Measurements from ENCODE around the gene CYP4F11.
A peak's percentile ranks its signal among the peaks of the same experiment; 100 is the strongest.
"Not testable (repeated sequence)": the region's sequence is repeated elsewhere in the genome, so short reads cannot be mapped to it uniquely, and the experiment has no call there.

Gene CYP4F11

DNA sequence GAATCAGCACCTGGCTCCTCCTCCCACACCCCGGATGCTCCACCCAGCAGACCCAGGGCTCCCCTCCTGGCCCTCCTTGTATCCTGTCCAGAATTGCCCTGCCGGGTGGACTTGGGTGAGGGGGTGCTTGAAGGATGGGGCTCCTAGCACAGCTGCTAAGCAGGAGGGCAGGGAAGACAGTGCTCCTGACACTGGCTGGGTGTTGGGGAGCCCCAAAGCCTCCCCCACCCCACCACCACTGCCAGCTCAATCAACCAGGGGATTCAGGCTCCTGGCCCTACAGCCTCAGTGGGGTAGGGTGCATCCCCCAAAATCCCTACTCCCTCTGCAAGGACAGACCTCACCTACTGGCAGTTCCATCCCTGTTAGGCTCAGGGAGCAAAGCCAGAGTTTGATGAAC lies 2.6 kb upstream of the CYP4F11 start:
- Mint-ChIP-seq H3K4me1 (peaks cover 7% of the 10 kb centered on the region), H3K9me3 (peaks cover 0 to 3% of the 10 kb centered on the region in 2 donors), H3K27me3 (peaks cover 10% of the 10 kb centered on the region), H3K27ac (no peak overlapping the region), H3K4me3 (no peak overlapping the region)
- ATAC-seq: no peak
- no peak for DNase-seq

DNA sequence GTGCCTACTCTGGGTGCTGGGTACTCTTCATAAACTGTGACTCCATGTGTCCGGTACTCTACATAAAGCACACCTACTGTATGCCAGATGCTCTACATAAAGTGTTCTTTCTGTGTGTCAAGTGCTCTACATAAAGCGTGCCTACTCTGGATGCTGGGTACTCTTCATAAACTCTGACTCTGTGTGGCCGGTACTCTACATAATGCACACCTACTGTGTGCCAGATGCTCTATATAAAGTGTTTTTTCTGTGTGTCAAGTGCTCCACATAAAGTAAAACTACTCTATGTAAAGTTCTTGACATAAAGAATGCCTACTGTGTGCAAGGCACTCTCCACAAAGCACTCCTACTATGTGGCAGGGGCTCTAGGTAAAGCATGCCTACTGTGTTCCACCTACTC lies 1.8 kb upstream of the CYP4F11 start:
- Mint-ChIP-seq H3K4me3 (no peak overlapping the region), H3K4me1 (peaks cover 7% of the 10 kb centered on the region), H3K27me3 (peaks cover 13% of the 10 kb centered on the region), H3K27ac (no peak overlapping the region), H3K9me3 (peaks cover 4 to 5% of the 10 kb centered on the region in 2 donors)
- no peak for ATAC-seq
- no peak for DNase-seq

DNA sequence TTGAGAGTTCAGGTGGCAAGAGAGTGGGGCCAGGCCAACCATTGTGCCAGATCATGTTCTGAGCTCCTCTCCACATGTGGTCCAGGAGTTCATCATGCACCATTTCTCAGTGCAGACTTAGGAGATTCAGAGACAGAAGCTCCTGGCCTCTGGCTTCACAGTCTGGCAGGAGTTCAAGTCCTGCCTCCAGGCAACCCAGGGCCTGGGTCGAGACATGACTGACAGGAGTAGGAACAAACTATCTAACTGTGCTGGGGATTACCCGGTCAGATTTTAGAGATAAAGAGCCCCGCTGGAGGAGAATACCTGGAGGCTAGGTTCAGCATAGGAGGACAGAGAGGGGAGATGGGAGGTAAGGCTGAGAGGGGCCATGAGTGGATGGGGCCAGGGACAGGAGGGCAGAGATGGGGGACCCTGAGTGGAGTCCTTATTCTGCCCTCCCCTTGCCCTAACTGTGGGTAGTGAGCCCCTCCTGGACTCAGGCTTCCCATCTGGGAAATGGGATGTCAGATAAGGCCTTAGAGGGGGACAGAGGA lies 906 bp upstream of the CYP4F11 start:
- Mint-ChIP-seq H3K27me3 (peaks cover 12% of the 10 kb centered on the region), H3K4me3 (no peak overlapping the region), H3K9me3 (peaks cover 9 to 12% of the 10 kb centered on the region in 2 donors), H3K27ac (peak overlapping the region in 1 of 2 donors; percentile 8), H3K4me1 (peaks cover 7% of the 10 kb centered on the region)
- ATAC-seq (no peak), DNase-seq (no peak)

DNA sequence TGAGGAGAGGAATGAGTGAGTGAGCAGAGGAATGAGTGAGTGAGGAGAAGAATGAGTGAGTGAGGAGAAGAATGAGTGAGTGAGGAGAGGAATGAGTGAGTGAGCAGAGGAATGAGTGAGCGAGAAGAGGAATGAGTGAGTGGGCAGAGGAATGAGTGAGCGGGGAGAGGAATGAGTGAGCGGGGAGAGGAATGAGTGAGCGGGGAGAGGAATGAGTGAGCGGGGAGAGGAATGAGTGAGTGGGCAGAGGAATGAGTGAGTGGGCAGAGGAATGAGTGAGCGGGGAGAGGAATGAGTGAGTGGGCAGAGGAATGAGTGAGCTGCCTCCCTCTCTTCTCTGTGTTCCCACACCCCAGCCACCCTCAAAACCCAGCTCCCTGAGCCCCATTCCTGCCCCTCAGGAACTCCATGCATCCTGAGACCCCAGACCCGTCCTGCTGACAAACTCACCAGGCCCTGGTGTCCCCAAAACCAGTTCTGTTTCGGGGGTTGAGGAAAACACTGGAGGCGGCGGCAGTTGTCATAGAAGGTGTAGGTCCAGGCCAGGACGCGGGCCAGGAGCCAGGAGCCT lies 483 bp downstream of the CYP4F11 start:
- H3K27me3 Mint-ChIP-seq: peaks cover 26% of the 10 kb centered on the region
- not testable (repeated sequence) for H3K27ac Mint-ChIP-seq, ATAC-seq, H3K4me1 Mint-ChIP-seq, H3K4me3 Mint-ChIP-seq
- DNase-seq: peak in 1 of 2 donors; percentile 49
- peaks cover 9 to 12% of the 10 kb centered on the region in 2 donors for H3K9me3 Mint-ChIP-seq

DNA sequence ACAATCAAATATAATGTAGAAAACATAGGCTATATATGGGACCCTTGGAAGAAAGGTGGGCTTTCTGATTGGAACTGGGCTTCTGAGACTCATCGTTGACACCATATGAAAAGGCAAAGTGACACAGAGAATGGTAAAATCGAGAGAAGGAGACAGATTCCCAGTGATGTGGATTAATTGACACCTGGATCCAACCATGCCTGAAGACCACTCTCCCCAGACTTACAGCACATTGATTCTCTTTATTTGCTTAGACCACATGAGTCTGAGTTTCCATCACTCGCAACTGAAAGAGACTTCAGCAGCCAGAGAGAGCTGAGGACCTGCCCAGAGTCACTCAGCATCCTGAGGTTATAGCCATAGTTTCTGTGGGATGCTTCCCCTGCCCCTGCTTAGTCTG lies 6.0 kb downstream of the CYP4F11 start:
- DNase-seq (no peak), ATAC-seq (no peak)
- Mint-ChIP-seq H3K27me3 (peaks cover 51% of the 10 kb centered on the region), H3K9me3 (peaks cover 8 to 9% of the 10 kb centered on the region in 2 donors), H3K4me3 (no peak overlapping the region), H3K4me1 (no peaks in the 10 kb centered on the region), H3K27ac (no peak overlapping the region)

DNA sequence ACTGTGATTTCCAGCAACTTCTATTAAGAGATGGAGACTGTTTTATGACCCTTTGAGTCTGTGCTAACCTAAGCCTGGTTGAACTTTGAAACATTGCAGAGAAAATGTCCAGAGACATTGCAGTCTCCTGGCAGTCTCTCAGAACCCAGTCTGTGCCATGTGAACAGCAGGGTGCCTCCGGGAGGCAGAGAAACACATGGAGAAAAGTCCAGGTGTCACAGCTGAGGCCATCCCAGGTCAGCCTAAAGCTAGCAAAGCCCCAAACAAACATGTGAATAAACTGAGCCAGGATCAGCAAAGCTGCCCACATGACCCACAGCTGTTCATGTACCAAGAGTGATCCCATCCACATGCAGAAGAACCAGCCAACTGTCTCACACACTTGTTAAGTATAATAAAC lies 7.8 kb downstream of the CYP4F11 start:
- ATAC-seq (no peak), DNase-seq (no peak)
- peaks cover 50% of the 10 kb centered on the region for H3K27me3 Mint-ChIP-seq
- peaks cover 8% of the 10 kb centered on the region in 2 donors for H3K9me3 Mint-ChIP-seq
- no peak overlapping the region for H3K4me3 Mint-ChIP-seq
- H3K4me1 Mint-ChIP-seq: no peaks in the 10 kb centered on the region
- H3K27ac Mint-ChIP-seq: no peak overlapping the region

DNA sequence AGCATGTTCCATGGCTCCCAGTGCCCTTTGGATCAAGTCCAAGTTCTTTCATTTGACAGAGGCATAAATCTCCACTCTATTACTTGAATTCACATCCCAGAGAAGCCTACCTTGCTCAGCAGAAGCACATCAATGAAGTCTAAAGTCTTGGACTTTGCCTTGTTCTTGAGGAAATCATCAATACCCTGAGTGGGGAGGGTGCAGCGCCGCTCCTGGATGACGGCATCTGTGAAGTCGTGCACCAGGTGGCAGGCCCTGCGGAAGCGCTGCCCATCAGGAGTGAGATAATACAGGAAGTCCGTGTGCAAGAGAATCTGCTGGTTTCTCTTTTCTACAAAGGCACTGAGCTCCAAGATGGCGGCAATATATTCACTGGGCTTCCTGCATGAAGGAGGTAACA lies 10.6 kb downstream of the CYP4F11 start:
- H3K4me1 Mint-ChIP-seq: no peaks in the 10 kb centered on the region

DNA sequence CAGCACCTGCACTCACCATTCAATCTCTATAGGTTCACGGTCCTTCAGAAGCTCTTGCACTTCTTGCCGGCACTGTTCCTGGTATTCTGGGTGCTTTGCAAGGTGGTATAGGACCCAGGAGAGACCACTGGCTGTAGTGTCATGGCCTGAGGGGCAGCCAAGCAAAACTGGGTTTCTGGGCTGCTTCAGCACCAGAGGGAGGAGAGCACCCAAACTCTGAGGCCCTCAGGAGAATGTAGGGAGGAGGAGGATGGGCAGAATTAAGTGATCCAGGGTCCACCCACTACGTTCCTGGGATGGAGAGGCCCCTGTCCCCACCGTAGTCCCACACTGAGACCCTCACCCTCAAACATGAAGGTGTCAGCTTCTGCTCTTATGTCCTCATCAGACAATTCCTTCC lies 12.3 kb downstream of the CYP4F11 start:
- H3K27me3 Mint-ChIP-seq: peaks cover 17% of the 10 kb centered on the region
- no peak overlapping the region for H3K4me3 Mint-ChIP-seq
- no peaks in the 10 kb centered on the region for H3K4me1 Mint-ChIP-seq
- DNase-seq (no peak), ATAC-seq (no peak)
- H3K9me3 Mint-ChIP-seq: no peaks in the 10 kb centered on the region
- no peak overlapping the region for H3K27ac Mint-ChIP-seq

More for the DNA sequence above, 10.6 kb downstream of the CYP4F11 start:
- Mint-ChIP-seq H3K9me3 (no peaks in the 10 kb centered on the region), H3K27ac (no peak overlapping the region), H3K4me3 (no peak overlapping the region), H3K27me3 (peaks cover 23% of the 10 kb centered on the region)
- ATAC-seq (no peak), DNase-seq (no peak)

DNA sequence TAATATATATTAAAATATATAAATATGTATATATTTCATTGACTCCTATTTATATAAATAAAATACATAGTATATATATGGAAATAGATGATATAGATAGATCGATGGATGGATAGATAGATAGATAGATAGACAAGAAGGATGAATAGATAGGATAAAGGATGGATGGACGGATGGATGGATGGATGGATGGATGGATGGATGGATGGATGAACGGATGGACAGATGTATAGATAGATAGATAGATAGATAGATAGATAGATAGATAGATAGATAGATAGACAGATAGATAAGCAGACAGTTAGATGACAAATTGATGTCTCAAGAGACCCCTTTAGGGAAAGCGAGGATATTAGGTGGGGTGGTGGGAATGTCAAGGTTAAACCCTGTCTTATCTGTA lies 15.1 kb downstream of the CYP4F11 start:
- H3K27ac Mint-ChIP-seq: no peak overlapping the region
- no peaks in the 10 kb centered on the region for H3K4me1 Mint-ChIP-seq
- DNase-seq (no peak), ATAC-seq (no peak)
- H3K4me3 Mint-ChIP-seq: no peak overlapping the region
- peaks cover 14% of the 10 kb centered on the region for H3K27me3 Mint-ChIP-seq
- peaks cover 5 to 10% of the 10 kb centered on the region in 2 donors for H3K9me3 Mint-ChIP-seq

DNA sequence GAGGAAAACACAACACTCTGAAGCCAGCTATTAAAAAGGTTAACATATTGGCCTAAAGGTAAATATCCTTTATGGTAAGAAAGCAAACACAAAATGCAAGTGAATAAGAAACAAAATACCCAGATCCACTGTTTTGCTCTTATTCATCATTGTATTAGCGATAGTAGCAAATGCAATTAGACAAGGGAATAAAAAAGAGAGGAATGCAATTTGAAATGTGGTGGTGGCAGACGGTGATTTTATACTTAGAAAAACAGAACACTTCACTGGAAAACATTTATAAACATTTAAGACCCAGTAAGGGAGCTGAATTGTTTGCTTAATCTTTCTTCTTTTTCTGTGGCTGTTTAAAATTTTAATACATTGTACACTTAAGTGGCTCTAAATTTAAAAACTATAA lies 19.2 kb downstream of the CYP4F11 start:
- Mint-ChIP-seq H3K27ac (no peak overlapping the region), H3K9me3 (peaks cover 5 to 11% of the 10 kb centered on the region in 2 donors), H3K4me3 (no peak overlapping the region), H3K27me3 (peaks cover 52% of the 10 kb centered on the region), H3K4me1 (peaks cover 10% of the 10 kb centered on the region)
- no peak for ATAC-seq
- DNase-seq: no peak

DNA sequence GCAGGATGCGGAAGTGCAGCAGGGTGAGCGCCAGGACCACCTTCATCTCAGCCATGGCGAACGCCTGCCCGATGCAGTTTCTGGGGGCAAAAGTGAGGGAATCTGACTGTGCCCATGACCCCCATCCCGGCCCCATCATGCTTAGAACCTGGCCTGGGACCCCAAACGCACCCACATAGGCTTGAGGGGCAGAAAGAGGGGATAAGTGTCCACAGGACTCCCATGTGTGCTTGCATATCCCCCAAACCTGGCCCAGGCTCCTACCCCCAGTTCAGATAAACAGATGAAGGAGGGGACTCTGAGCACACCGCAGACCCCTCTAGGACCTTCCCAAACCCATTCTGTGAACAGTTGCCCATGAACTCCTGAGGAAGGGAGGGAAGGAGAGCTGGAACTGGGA lies 20.5 kb downstream of the CYP4F11 start:
- no peak overlapping the region for H3K27ac Mint-ChIP-seq
- H3K4me1 Mint-ChIP-seq: peaks cover 10% of the 10 kb centered on the region
- ATAC-seq (no peak), DNase-seq (no peak)
- H3K9me3 Mint-ChIP-seq: peaks cover 5 to 11% of the 10 kb centered on the region in 2 donors
- H3K4me3 Mint-ChIP-seq: no peak overlapping the region
- H3K27me3 Mint-ChIP-seq: peaks cover 55% of the 10 kb centered on the region

DNA sequence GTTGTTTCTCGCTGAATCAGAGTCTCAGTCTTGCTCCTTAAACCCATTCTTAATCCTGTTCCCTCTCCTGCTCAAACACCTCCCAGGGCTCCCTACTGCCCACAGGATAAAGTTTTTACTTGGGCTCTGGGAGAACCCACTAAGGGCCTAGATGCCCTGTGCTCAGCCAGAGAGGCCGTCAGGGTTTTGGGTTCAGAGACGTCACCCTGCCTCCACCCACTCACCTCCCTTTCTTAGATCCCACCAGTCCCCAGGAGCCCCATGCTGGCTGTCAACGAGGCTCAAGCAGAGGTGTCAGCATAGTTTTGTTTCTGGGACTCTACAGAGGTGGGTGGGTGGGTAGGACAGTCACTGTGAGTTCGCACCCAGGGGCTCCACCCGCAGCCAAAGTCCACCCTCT lies 20.9 kb downstream of the CYP4F11 start:
- no peak for ATAC-seq
- no peak overlapping the region for H3K4me3 Mint-ChIP-seq
- no peak overlapping the region for H3K27ac Mint-ChIP-seq
- no peak for DNase-seq
- H3K27me3 Mint-ChIP-seq: peaks cover 55% of the 10 kb centered on the region
- peaks cover 5 to 11% of the 10 kb centered on the region in 2 donors for H3K9me3 Mint-ChIP-seq
- peaks cover 10% of the 10 kb centered on the region for H3K4me1 Mint-ChIP-seq

DNA sequence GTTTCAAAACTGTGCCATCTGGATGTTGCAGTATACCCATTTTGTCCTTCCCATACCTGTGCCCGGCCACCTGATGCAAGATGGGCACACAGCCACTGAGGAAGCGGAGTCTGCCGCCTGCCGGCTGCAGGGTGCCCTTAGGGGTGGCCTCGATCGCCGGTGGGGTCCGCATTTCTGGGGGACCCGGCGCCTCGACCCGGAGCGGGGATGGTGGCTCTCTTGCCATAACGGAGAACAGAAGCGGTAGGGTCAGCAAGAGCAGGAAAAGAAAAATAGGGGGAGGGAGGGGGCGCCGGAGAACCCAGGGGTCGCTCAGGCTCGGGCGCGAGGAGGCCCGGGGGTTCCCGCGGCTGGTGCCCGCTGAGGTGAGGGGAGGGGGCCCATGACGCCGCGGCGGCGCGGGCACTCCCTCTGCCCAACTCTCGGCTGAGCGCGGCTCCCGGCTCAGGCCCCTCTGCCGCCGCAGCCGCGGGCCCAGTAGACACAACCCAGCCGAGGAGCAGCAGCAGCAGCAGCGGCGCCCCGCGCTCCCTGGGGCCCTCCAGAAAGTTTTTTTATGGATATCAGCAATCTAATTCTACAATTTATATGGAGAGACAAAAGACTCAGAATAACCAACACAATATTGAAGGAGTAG lies 22.6 kb downstream of the CYP4F11 start:
- ATAC-seq (no peak), DNase-seq (no peak)
- H3K4me3 Mint-ChIP-seq: peak overlapping the region; percentile 58 to 60
- no peak overlapping the region for H3K27ac Mint-ChIP-seq
- peaks cover 64% of the 10 kb centered on the region for H3K27me3 Mint-ChIP-seq
- peaks cover 10% of the 10 kb centered on the region for H3K4me1 Mint-ChIP-seq
- peaks cover 5 to 11% of the 10 kb centered on the region in 2 donors for H3K9me3 Mint-ChIP-seq

DNA sequence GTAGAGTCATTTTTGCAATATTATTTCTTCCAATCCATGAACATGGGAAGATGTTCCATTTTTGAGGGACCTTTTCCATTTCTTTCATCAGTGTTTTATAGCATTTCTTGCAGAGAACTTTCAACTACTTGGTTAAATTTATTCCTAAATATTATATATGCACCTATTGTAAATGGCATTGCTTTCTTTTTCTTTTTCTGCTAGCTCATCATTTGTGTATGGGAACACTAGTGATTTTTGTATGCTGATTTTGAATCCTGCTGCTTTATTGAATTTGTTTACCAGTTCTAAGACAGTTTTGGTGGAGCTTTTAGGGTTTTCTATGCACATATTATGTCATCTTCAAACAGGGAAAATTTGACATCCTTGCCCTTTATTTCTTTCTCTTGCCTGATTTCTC lies 29.3 kb downstream of the CYP4F11 start:
- H3K4me3 Mint-ChIP-seq: no peak overlapping the region
- peaks cover 5% of the 10 kb centered on the region for H3K4me1 Mint-ChIP-seq
- H3K27me3 Mint-ChIP-seq: peaks cover 36% of the 10 kb centered on the region
- no peak for ATAC-seq
- DNase-seq: no peak
- H3K27ac Mint-ChIP-seq: no peak overlapping the region
- no peaks in the 10 kb centered on the region for H3K9me3 Mint-ChIP-seq

DNA sequence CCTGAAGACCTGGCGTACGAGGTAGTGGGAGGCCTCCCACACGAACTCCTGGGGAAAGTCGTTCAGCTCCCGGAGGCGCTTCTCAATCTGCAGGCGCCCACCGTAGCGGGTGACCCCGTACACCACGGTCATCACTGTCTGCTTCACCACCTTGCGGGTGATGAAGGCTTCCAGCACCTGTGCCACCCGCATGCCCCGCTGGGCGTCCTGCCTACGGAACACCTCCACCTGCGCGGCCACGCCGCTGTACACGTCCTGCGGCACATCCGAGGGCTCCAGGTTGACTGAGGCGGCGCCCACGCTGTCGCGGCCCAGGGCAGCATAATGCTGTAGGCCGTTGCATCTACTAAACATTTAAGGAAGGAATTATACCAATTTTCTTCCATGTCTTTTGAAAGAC lies 31.4 kb downstream of the CYP4F11 start:
- H3K27ac Mint-ChIP-seq, H3K4me3 Mint-ChIP-seq, DNase-seq, ATAC-seq, H3K4me1 Mint-ChIP-seq, H3K9me3 Mint-ChIP-seq: not testable (repeated sequence)
- peaks cover 36% of the 10 kb centered on the region for H3K27me3 Mint-ChIP-seq

DNA sequence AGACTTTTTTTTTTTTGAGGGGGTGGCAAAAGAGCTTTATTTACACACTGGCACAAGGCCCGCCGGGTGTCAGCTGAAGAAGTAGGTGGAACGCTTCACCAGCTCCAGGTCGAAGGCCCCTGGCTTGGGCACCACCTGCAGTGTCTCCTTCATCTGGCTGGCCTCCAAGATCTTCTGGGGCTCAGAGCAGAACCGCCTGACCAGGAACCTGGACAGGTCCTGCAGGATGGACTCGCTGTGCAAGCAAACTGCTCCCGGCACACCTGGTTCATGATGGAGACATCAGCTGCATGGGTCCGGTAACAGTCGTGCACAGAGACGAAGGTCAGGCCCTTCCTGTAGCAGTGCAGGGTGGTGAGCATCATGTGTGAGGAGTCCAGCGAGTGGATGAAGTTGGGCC lies 32.1 kb downstream of the CYP4F11 start:
- no peak for ATAC-seq
- Mint-ChIP-seq H3K27me3 (peaks cover 31% of the 10 kb centered on the region), H3K9me3 (no peaks in the 10 kb centered on the region), H3K27ac (no peak overlapping the region), H3K4me3 (no peak overlapping the region), H3K4me1 (peaks cover 7% of the 10 kb centered on the region)
- DNase-seq: no peak
